Lower leg skin (tissue), 4 donors: ENCODE measurements around the gene RAC3. TPM values are rescaled to one million over a fixed set of nuclear protein-coding genes. Genes with fewer than 3 reads are reported as not detected.

ENCODE experiments used
- DNase-seq, 2 donors: peaks; one replicate each; pipeline ENCODE4 v3.0.0-alpha.2; 2019; ENCODE audit warnings: low spot score in 2 of 2
- H3K4me3 ChIP-seq: fragments of 200-600 bp; sonication (generic); 2 replicates; pipeline ENCODE4 v1.5.1; 2017; ENCODE audit warnings: mild to moderate bottlenecking, low read depth; ENCODE audit not compliant: poor library complexity, severe bottlenecking
- CTCF ChIP-seq, 3 donors: fragments of 450-650 bp; IDR thresholded peaks; one replicate each; pipeline ENCODE4 v1.5.1; 2016; ENCODE audit warnings: antibody characterized with exemption in 3 of 3, mild to moderate bottlenecking in 3 of 3, moderate library complexity in 2 of 3
- POLR2A ChIP-seq, 2 donors: fragments of 450-650 bp; IDR thresholded peaks; one replicate each; pipeline ENCODE4 v1.6.1; 2016 to 2017; ENCODE audit warnings: antibody characterized with exemption in 2 of 2, mild to moderate bottlenecking in 1 of 2, moderate library complexity in 1 of 2
- WGBS, 2 donors: methylation state at CpG; one replicate each; pipeline ENCODE4 v1.1.5; 2018; 5-methylcytosine and 5-hydroxymethylcytosine counted together
- intact Hi-C: fragments of 100-400 bp; cut with DNase I; formaldehyde crosslinking; loops from one replicate; pipeline ENCODE4 v1.15.0; 2023; ENCODE audit warnings: low total_unique reads
- total RNA-seq, 4 donors: library from RNA; depleted of rRNA; stranded (reverse); fragments of >200 nt; gene quantifications; one replicate each; pipeline ENCODE4 v1.1.0, GENCODE V29; 2016

Gene RAC3
- total RNA-seq, 4 donors from 2014 or later = 8.2 to 16.8 (median 10.0) TPM

DNA sequence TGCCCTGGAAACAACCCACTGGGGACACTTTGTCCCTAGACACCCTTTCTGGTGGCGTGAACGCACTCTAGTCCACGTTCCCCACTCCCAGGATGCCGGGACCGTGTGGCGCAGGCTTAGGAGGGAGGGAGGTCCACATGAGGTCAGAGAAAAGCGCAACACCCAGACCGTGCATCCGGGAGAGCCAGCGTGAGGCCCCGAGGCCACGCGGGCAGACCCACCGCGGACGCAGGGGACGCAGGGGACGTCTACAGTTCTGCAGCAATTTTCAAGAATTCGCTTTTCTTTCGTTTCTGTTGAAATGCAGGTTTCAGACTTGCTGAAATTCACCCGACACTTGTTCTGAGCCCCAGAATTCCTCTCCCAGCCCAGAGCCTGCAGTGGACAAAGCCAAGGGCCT is 15.4 kb downstream of the RAC3 start:
- TF ChIP-seq POLR2A (IDR thresholded peaks at IDR 0.05) (no peak), CTCF (IDR thresholded peaks at IDR 0.05) (no peak)
- intact Hi-C loops = no loop called here
- H3K4me3 ChIP-seq = no peak overlapping the region
- no peak for DNase-seq
- 89 to 92% methylated on average over 21 of the region's 21 CpGs for WGBS, 2 donors

- 81 to 93% methylated on average over 24 of the region's 24 CpGs for WGBS, 2 donors
- intact Hi-C loops = no loop called here
- no peak overlapping the region for H3K4me3 ChIP-seq
- DNase-seq = no peak
- TF ChIP-seq CTCF (IDR thresholded peaks at IDR 0.05) (no peak), POLR2A (IDR thresholded peaks at IDR 0.05) (no peak)
Measured at GRCh38 chr17:82047379-82047778, 15.9 kb downstream of the RAC3 start.

- 89 to 90% methylated on average over 14 to 23 of the region's 25 CpGs for WGBS, 2 donors
- H3K4me3 ChIP-seq = no peak overlapping the region
- TF ChIP-seq POLR2A (IDR thresholded peaks at IDR 0.05) = no peak
- no peak for TF ChIP-seq CTCF (IDR thresholded peaks at IDR 0.05)
- intact Hi-C loops = no loop called here
- no peak for DNase-seq
Measured at GRCh38 chr17:82047914-82048570, 16.6 kb downstream of the RAC3 start.

DNA sequence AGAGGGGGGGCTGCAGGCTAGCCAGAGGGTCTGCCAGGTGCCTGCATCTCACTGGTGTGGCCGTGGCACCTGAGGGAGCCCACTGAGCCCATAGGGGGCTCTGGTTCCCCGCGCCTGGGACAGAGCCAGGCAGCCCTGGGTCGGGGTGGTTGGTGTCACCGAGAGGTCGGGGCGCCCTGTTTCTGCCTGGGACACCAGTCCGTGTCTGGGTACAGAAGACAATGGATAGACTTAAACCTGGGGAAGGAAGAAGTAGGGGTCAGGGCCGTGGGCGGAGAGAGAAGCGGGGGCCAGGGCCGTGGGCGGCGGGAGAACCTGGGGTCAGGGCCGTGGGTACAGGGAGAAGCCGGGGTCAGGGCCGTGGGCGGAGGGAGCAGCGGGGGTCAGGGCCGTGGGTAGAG is 17.1 kb downstream of the RAC3 start:
- intact Hi-C loops = no loop called here
- no peak for DNase-seq
- no peak for TF ChIP-seq CTCF (IDR thresholded peaks at IDR 0.05)
- no peak for TF ChIP-seq POLR2A (IDR thresholded peaks at IDR 0.05)
- H3K4me3 ChIP-seq = no peak overlapping the region
- 91 to 92% methylated on average over 20 of the region's 20 CpGs for WGBS, 2 donors

DNA sequence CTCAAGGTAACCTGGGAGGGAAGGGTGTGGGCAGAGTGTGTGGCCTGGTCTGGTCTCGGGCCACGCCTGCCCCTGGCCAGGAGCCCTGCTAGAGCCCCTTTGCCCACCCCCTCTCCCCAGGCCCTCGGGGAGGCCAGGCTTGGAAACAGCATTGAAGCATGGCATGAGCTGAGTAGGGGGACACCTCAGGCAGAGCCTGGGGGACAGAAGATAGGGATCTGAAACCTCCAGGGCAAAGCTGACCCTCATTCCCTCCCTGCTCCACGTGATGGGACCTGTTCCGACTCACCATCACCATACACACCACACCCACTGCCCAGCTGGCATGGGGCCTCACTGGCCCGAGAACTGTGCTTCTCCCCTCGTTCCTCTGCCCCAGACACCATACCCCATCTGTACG is 17.6 kb downstream of the RAC3 start:
- DNase-seq = no peak
- TF ChIP-seq CTCF (IDR thresholded peaks at IDR 0.05) = no peak
- TF ChIP-seq POLR2A (IDR thresholded peaks at IDR 0.05) = no peak
- intact Hi-C loops = no loop called here
- no peak overlapping the region for H3K4me3 ChIP-seq
- WGBS, 2 donors = 83 to 84% methylated on average over 8 of the region's 8 CpGs

DNA sequence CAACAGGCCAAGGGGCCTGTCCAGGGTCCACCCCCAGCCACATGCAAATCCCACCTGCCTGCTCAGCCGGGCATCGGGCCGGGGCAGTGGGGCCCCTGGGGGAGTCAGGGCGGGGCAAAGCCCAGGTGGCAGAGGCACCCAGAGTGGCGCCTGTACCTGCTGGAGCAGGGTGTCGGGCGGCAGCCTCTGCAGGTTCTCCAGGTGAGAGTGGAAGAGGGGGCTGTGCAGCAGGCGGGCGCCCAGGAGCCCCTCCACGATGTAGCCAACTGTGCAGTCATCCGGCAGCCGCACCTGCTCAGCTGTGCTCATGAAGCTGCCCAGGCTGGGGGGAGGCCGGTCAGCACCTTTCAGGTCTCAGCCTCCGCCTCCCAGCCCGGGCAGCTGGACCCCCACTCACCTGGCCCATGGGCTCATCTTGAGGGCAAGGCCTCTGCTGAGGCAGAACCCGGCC is 18.1 kb downstream of the RAC3 start:
- intact Hi-C loops = no loop called here
- H3K4me3 ChIP-seq = no peak overlapping the region
- 90 to 91% methylated on average over 15 to 16 of the region's 16 CpGs for WGBS, 2 donors
- no peak for TF ChIP-seq POLR2A (IDR thresholded peaks at IDR 0.05)
- no peak for TF ChIP-seq CTCF (IDR thresholded peaks at IDR 0.05)
- DNase-seq = no peak
